ENCODE results near the gene GRIK1.

Gene GRIK1

GRCh38 chr21:29832217-29832616, 107.6 kb downstream of the GRIK1 start:
- TF ChIP-seq CTCF (conservative IDR thresholded peaks at IDR 0.05) = no peak
- no peak overlapping the region for H3K27ac ChIP-seq

GRCh38 chr21:29829564-29830275, 110.1 kb downstream of the GRIK1 start:
- no peak overlapping the region for H3K27ac ChIP-seq
- no peak for TF ChIP-seq CTCF (conservative IDR thresholded peaks at IDR 0.05)

GRCh38 chr21:29827647-29828046, 112.1 kb downstream of the GRIK1 start:
- no peak overlapping the region for H3K27ac ChIP-seq
- TF ChIP-seq CTCF (conservative IDR thresholded peaks at IDR 0.05) = no peak

- H3K27ac ChIP-seq = no peak overlapping the region
- no peak for TF ChIP-seq CTCF (conservative IDR thresholded peaks at IDR 0.05)
These were observed 112.6 kb downstream of the GRIK1 start for GRCh38 chr21:29827236-29827635.

- H3K27ac ChIP-seq = no peak overlapping the region
- TF ChIP-seq CTCF (conservative IDR thresholded peaks at IDR 0.05) = no peak
These were observed 113.4 kb downstream of the GRIK1 start for GRCh38 chr21:29826386-29826785.

- no peak for TF ChIP-seq CTCF (conservative IDR thresholded peaks at IDR 0.05)
These were observed 113.9 kb downstream of the GRIK1 start for GRCh38 chr21:29825936-29826335.

GRCh38 chr21:29825345-29825744, 114.5 kb downstream of the GRIK1 start:
- 0 out of 2 replicates have a peak, but pooled peaks have one; percentile 2 for TF ChIP-seq CTCF (conservative IDR thresholded peaks at IDR 0.05)
- H3K27ac ChIP-seq = no peak overlapping the region

More at GRCh38 chr21:29825936-29826335, 113.9 kb downstream of the GRIK1 start:
- no peak overlapping the region for H3K27ac ChIP-seq

Data from VCaP (cell line).